ENCODE measurements around the gene GCHFR.
A peak's percentile ranks its signal among the peaks of the same experiment; 100 is the strongest.

GCHFR gene

GRCh38 chr15:40754883-40755811 is 8.7 kb upstream of the GCHFR start, which contains the start of gene RMDN3:
Gene RMDN3, minus strand, starts transcription at chr15:40755254. Its CDS starts 471 bp downstream, at chr15:40754783.
- peak; percentile 81 to 91 (median 88) for DNase-seq (ENCODE audit: low read depth in 2 of 3, low spot score in 2 of 3)

GRCh38 chr15:40755812-40756208 is 8.1 kb upstream of the GCHFR start:
- DNase-seq (ENCODE audit: low read depth in 2 of 3, low spot score in 2 of 3) = no peak

GRCh38 chr15:40756938-40757337 is 6.9 kb upstream of the GCHFR start:
- no peak for DNase-seq (ENCODE audit: low read depth in 2 of 3, low spot score in 2 of 3)

- DNase-seq (ENCODE audit: low read depth in 2 of 3, low spot score in 2 of 3) = no peak
These were observed 3.9 kb upstream of the GCHFR start for GRCh38 chr15:40759961-40760360.

GRCh38 chr15:40762919-40763800 is 708 bp upstream of the GCHFR start:
- DNase-seq (ENCODE audit: low read depth in 2 of 3, low spot score in 2 of 3) = peak in 2 of 3 experiments; percentile 13 to 31

GRCh38 chr15:40764629-40765103 is 798 bp downstream of the GCHFR start:
- DNase-seq (ENCODE audit: low read depth in 2 of 3, low spot score in 2 of 3) = no peak

GRCh38 chr15:40766194-40766815 is 2.4 kb downstream of the GCHFR start:
- DNase-seq (ENCODE audit: low read depth in 2 of 3, low spot score in 2 of 3) = no peak

- no peak for DNase-seq (ENCODE audit: low read depth in 2 of 3, low spot score in 2 of 3)
These were observed 3.3 kb downstream of the GCHFR start for GRCh38 chr15:40766906-40767837.

GRCh38 chr15:40767838-40768500 is 4.1 kb downstream of the GCHFR start:
- no peak for DNase-seq (ENCODE audit: low read depth in 2 of 3, low spot score in 2 of 3)

GRCh38 chr15:40768521-40769273 is 4.8 kb downstream of the GCHFR start:
- DNase-seq (ENCODE audit: low read depth in 2 of 3, low spot score in 2 of 3) = no peak

- peak; percentile 23 to 40 (median 36) for DNase-seq (ENCODE audit: low read depth in 2 of 3, low spot score in 2 of 3)
These were observed 5.6 kb downstream of the GCHFR start, which contains the start of gene C15orf62 for GRCh38 chr15:40769274-40770146. Gene C15orf62, plus strand, starts transcription at chr15:40769980. Its CDS starts 516 bp downstream, at chr15:40770496.

GRCh38 chr15:40770147-40770721 is 6.4 kb downstream of the GCHFR start:
- DNase-seq (ENCODE audit: low read depth in 2 of 3, low spot score in 2 of 3) = no peak

GRCh38 chr15:40771242-40771641 is 7.4 kb downstream of the GCHFR start:
- no peak for DNase-seq (ENCODE audit: low read depth in 2 of 3, low spot score in 2 of 3)

GRCh38 chr15:40772014-40772413 is 8.1 kb downstream of the GCHFR start:
- no peak for DNase-seq (ENCODE audit: low read depth in 2 of 3, low spot score in 2 of 3)

- no peak for DNase-seq (ENCODE audit: low read depth in 2 of 3, low spot score in 2 of 3)
These were observed 9.6 kb downstream of the GCHFR start for GRCh38 chr15:40773496-40773895.

- no peak for DNase-seq (ENCODE audit: low read depth in 2 of 3, low spot score in 2 of 3)
These were observed 10.0 kb downstream of the GCHFR start for GRCh38 chr15:40773902-40774301.

GRCh38 chr15:40775007-40775406 is 11.1 kb downstream of the GCHFR start:
- DNase-seq (ENCODE audit: low read depth in 2 of 3, low spot score in 2 of 3) = no peak

Measured in activated CD8-positive, alpha-beta memory T cell treated with anti-CD3 and anti-CD28 coated beads for 48 hours (primary cell).